Activated naive CD4-positive, alpha-beta T cell treated with anti-CD3 and anti-CD28 coated beads for 36 hours (primary cell): ENCODE data around the gene SLC23A2. TPM values are rescaled to one million over a fixed set of nuclear protein-coding genes. Genes with fewer than 3 reads are reported as not detected.
A peak's percentile ranks its signal among the peaks of the same experiment; 100 is the strongest.

Source experiments
- CTCF ChIA-PET: fragments of 350-600 bp; sonication (Branson Sonifier 250); formaldehyde crosslinking; loops from one replicate; lab custom pipeline; 2021; ENCODE audit warnings: antibody characterized with exemption; lab: Charles Lee
- DNase-seq: peaks from one replicate; pipeline ENCODE4 v3.0.0-alpha.2; 2020
- H3K27ac Mint-ChIP-seq: one replicate; pipeline ENCODE4 v1.8.0; 2021; ENCODE audit warnings: mild to moderate bottlenecking, mixed read lengths
- H3K27me3 Mint-ChIP-seq: one replicate; pipeline ENCODE4 v1.8.0; 2021; ENCODE audit warnings: low read depth, mixed read lengths
- H3K36me3 Mint-ChIP-seq: one replicate; pipeline ENCODE4 v1.8.0; 2021; ENCODE audit warnings: low read depth, mixed read lengths
- H3K4me1 Mint-ChIP-seq: one replicate; pipeline ENCODE4 v1.8.0; 2021; ENCODE audit warnings: low read depth, mixed read lengths
- H3K4me3 Mint-ChIP-seq: one replicate; pipeline ENCODE4 v1.8.0; 2021; ENCODE audit warnings: mild to moderate bottlenecking, moderate library complexity, mixed read lengths
- H3K9me3 Mint-ChIP-seq: one replicate; pipeline ENCODE4 v1.8.0; 2021; ENCODE audit warnings: mixed read lengths
- intact Hi-C: fragments of 100-400 bp; cut with micrococcal nuclease; formaldehyde crosslinking; loops from one replicate; pipeline ENCODE4 v1.15.1; 2023
- total RNA-seq, 2 experiments: library from RNA; stranded (reverse); gene quantifications; one replicate each; pipeline ENCODE4 v1.2.3, GENCODE V29; 2021

SLC23A2 gene
- total RNA-seq, 2 experiments from 2014 or later: 16.4 to 18.1 TPM

GRCh38 chr20:5002077-5002413 lies 735 bp upstream of the SLC23A2 start:
- CTCF ChIA-PET: no interaction called here
- no peak overlapping the region for H3K27ac Mint-ChIP-seq
- peaks cover 6% of the 10 kb centered on the region for H3K36me3 Mint-ChIP-seq
- H3K9me3 Mint-ChIP-seq: no peaks in the 10 kb centered on the region
- intact Hi-C loops: loop anchor here (5.0 kb wide), 1 partner anchor 55 kb away; no protein-coding TSS in a partner anchor
- no peaks in the 10 kb centered on the region for H3K27me3 Mint-ChIP-seq
- H3K4me1 Mint-ChIP-seq: peaks cover 27% of the 10 kb centered on the region
- peak overlapping the region; percentile 87 for H3K4me3 Mint-ChIP-seq
- no peak for DNase-seq

GRCh38 chr20:5000263-5001173 lies 792 bp downstream of the SLC23A2 start:
- DNase-seq: peak; percentile 46
- CTCF ChIA-PET: interaction anchor here (0.6 to 2.3 kb wide), 5 partner anchors 14 to 492 kb away, joined by 3 to 10 read pairs (median 3); no protein-coding TSS in a partner anchor
- H3K36me3 Mint-ChIP-seq: peaks cover 6% of the 10 kb centered on the region
- H3K4me3 Mint-ChIP-seq: peak overlapping the region; percentile 84
- H3K4me1 Mint-ChIP-seq: peaks cover 32% of the 10 kb centered on the region
- H3K9me3 Mint-ChIP-seq: no peaks in the 10 kb centered on the region
- H3K27me3 Mint-ChIP-seq: no peaks in the 10 kb centered on the region
- H3K27ac Mint-ChIP-seq: peak overlapping the region; percentile 72
- intact Hi-C loops: loop anchor here (2.0 to 5.0 kb wide), 4 partner anchors 57 to 186 kb away; no protein-coding TSS in a partner anchor

- intact Hi-C loops: loop anchor here (2.0 to 5.0 kb wide), 4 partner anchors 58 to 185 kb away; no protein-coding TSS in a partner anchor
- DNase-seq: no peak
- H3K4me1 Mint-ChIP-seq: peaks cover 40% of the 10 kb centered on the region
- no peaks in the 10 kb centered on the region for H3K27me3 Mint-ChIP-seq
- H3K27ac Mint-ChIP-seq: peak overlapping the region; percentile 72
- no peaks in the 10 kb centered on the region for H3K9me3 Mint-ChIP-seq
- H3K4me3 Mint-ChIP-seq: peak overlapping the region; percentile 84
- peaks cover 6% of the 10 kb centered on the region for H3K36me3 Mint-ChIP-seq
- CTCF ChIA-PET: interaction anchor here (0.5 to 2.3 kb wide), 7 partner anchors 13 to 1102 kb away, joined by 3 to 10 read pairs (median 3); no protein-coding TSS in a partner anchor
Observed at GRCh38 chr20:4999788-5000187, 1.5 kb downstream of the SLC23A2 start.

GRCh38 chr20:4998160-4998651 lies 3.1 kb downstream of the SLC23A2 start:
- H3K27ac Mint-ChIP-seq: no peak overlapping the region
- no peak for DNase-seq

GRCh38 chr20:4997222-4997621 lies 4.1 kb downstream of the SLC23A2 start:
- Mint-ChIP-seq H3K36me3 (peaks cover 6% of the 10 kb centered on the region), H3K27me3 (no peaks in the 10 kb centered on the region), H3K4me3 (no peak overlapping the region), H3K9me3 (no peaks in the 10 kb centered on the region), H3K27ac (no peak overlapping the region), H3K4me1 (peaks cover 47% of the 10 kb centered on the region)
- DNase-seq: no peak
- CTCF ChIA-PET: no interaction called here
- intact Hi-C loops: no loop called here

More at GRCh38 chr20:4998160-4998651, 3.1 kb downstream of the SLC23A2 start:
- Mint-ChIP-seq H3K4me3 (no peak overlapping the region), H3K36me3 (peaks cover 6% of the 10 kb centered on the region), H3K27me3 (no peaks in the 10 kb centered on the region), H3K4me1 (peaks cover 47% of the 10 kb centered on the region), H3K9me3 (no peaks in the 10 kb centered on the region)
- intact Hi-C loops: no loop called here
- CTCF ChIA-PET: no interaction called here

GRCh38 chr20:4989570-4989969 lies 11.7 kb downstream of the SLC23A2 start:
- H3K4me3 Mint-ChIP-seq: no peak overlapping the region

GRCh38 chr20:4987130-4987529 lies 14.2 kb downstream of the SLC23A2 start:
- H3K27ac Mint-ChIP-seq: no peak overlapping the region
- DNase-seq: no peak
- intact Hi-C loops: no loop called here
- no peaks in the 10 kb centered on the region for H3K27me3 Mint-ChIP-seq
- no peak overlapping the region for H3K4me3 Mint-ChIP-seq
- H3K4me1 Mint-ChIP-seq: peaks cover 40% of the 10 kb centered on the region
- CTCF ChIA-PET: interaction anchor here (0.7 to 0.8 kb wide), 3 partner anchors 13 to 387 kb away, joined by 3 to 5 read pairs (median 4); no protein-coding TSS in a partner anchor
- H3K9me3 Mint-ChIP-seq: no peaks in the 10 kb centered on the region
- peaks cover 2% of the 10 kb centered on the region for H3K36me3 Mint-ChIP-seq

More at GRCh38 chr20:4989570-4989969, 11.7 kb downstream of the SLC23A2 start:
- no peak overlapping the region for H3K27ac Mint-ChIP-seq
- CTCF ChIA-PET: interaction anchor here (0.7 kb wide), 1 partner anchor 331 kb away, joined by 3 read pairs; no protein-coding TSS in a partner anchor
- H3K27me3 Mint-ChIP-seq: no peaks in the 10 kb centered on the region
- intact Hi-C loops: no loop called here
- DNase-seq: peak; percentile 56
- H3K36me3 Mint-ChIP-seq: no peaks in the 10 kb centered on the region
- H3K9me3 Mint-ChIP-seq: no peaks in the 10 kb centered on the region
- peaks cover 41% of the 10 kb centered on the region for H3K4me1 Mint-ChIP-seq

GRCh38 chr20:4985658-4986057 lies 15.7 kb downstream of the SLC23A2 start:
- no peak for DNase-seq
- Mint-ChIP-seq H3K9me3 (no peaks in the 10 kb centered on the region), H3K4me1 (peaks cover 43% of the 10 kb centered on the region), H3K27ac (no peak overlapping the region), H3K36me3 (peaks cover 2% of the 10 kb centered on the region), H3K27me3 (no peaks in the 10 kb centered on the region), H3K4me3 (no peak overlapping the region)
- intact Hi-C loops: no loop called here
- CTCF ChIA-PET: interaction anchor here (1.1 kb wide), 1 partner anchor 103 kb away, joined by 3 read pairs; no protein-coding TSS in a partner anchor

GRCh38 chr20:4982281-4982680 lies 19.0 kb downstream of the SLC23A2 start:
- Mint-ChIP-seq H3K9me3 (no peaks in the 10 kb centered on the region), H3K4me1 (peaks cover 35% of the 10 kb centered on the region), H3K4me3 (no peak overlapping the region), H3K27me3 (no peaks in the 10 kb centered on the region), H3K27ac (no peak overlapping the region), H3K36me3 (peaks cover 2% of the 10 kb centered on the region)
- CTCF ChIA-PET: no interaction called here
- intact Hi-C loops: no loop called here
- no peak for DNase-seq

- no peaks in the 10 kb centered on the region for H3K9me3 Mint-ChIP-seq
- no peak for DNase-seq
- CTCF ChIA-PET: no interaction called here
- H3K4me3 Mint-ChIP-seq: no peak overlapping the region
- peaks cover 31% of the 10 kb centered on the region for H3K4me1 Mint-ChIP-seq
- intact Hi-C loops: no loop called here
- no peak overlapping the region for H3K27ac Mint-ChIP-seq
- peaks cover 2% of the 10 kb centered on the region for H3K36me3 Mint-ChIP-seq
- H3K27me3 Mint-ChIP-seq: no peaks in the 10 kb centered on the region
Observed at GRCh38 chr20:4979841-4980410, 21.4 kb downstream of the SLC23A2 start.

- peaks cover 2% of the 10 kb centered on the region for H3K36me3 Mint-ChIP-seq
- H3K4me3 Mint-ChIP-seq: no peak overlapping the region
- H3K4me1 Mint-ChIP-seq: peaks cover 44% of the 10 kb centered on the region
- CTCF ChIA-PET: interaction anchor here (1.0 to 1.3 kb wide), 2 partner anchors 79 to 106 kb away, joined by 3 to 5 read pairs; no protein-coding TSS in a partner anchor
- no peak for DNase-seq
- H3K27me3 Mint-ChIP-seq: no peaks in the 10 kb centered on the region
- H3K27ac Mint-ChIP-seq: no peak overlapping the region
- H3K9me3 Mint-ChIP-seq: no peaks in the 10 kb centered on the region
- intact Hi-C loops: no loop called here
Observed at GRCh38 chr20:4978050-4978918, 23.0 kb downstream of the SLC23A2 start.
